Panc1 (cell line): ENCODE measurements around the gene DST.

Experiments used
- CTCF ChIP-seq: fragments of 450-650 bp; IDR thresholded peaks from 2 replicates; pipeline ENCODE4 v1.5.1; 2017; ENCODE audit warnings: mild to moderate bottlenecking
- POLR2AphosphoS5 ChIP-seq: IDR thresholded peaks from 2 replicates; pipeline ENCODE4 v1.6.1; 2012; ENCODE audit warnings: mild to moderate bottlenecking, low read depth, low read length, moderate library complexity
- SIN3A ChIP-seq: IDR thresholded peaks from 2 replicates; pipeline ENCODE4 v1.6.1; 2012; ENCODE audit warnings: low read depth, mild to moderate bottlenecking, low read length, moderate library complexity, borderline replicate concordance; ENCODE audit not compliant: insufficient read depth
- TCF7L2 ChIP-seq: IDR thresholded peaks from 2 replicates; pipeline ENCODE4 v1.6.1; 2011; ENCODE audit warnings: mild to moderate bottlenecking, low read depth, low read length, inconsistent platforms

DNA sequence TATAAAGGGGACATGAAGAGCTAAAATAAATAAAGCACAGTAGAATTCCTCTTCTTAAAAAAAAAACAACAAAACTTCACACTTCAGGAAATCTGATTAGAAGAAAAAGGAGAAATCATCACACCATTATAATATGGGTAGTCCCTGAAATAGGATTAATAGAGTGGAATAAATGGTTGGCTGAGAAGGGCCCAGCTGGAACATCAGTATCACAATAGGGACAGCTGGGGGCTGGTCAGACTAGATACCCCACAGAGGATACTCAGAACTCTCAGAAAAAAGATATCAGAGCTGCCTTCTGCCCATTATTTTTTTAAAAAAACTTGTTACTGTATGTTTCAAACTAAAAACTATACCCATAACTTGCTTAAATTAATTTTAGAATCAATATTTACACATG lies 75.2 kb downstream of the DST start:
- TF ChIP-seq CTCF (no peak), SIN3A (no peak), POLR2AphosphoS5 (no peak), TCF7L2 (no peak)
